Stimulated activated CD4-positive, alpha-beta T cell treated with anti-CD3 and anti-CD28 coated beads, Interleukin-2, amount 100 ng/mL, for 4 hours (primary cell): ENCODE results near the gene RRAS2.
"Not testable (repeated sequence)": the region's sequence is repeated elsewhere in the genome, so short reads cannot be mapped to it uniquely, and the experiment has no call there.

Experiments
- DNase-seq: peaks from one replicate; pipeline ENCODE4 v3.0.0-alpha.2; 2020; ENCODE audit warnings: low read depth

RRAS2 gene

GRCh38 chr11:14306481-14306880 lies 52.5 kb downstream of the RRAS2 start:
- DNase-seq, result no peak

GRCh38 chr11:14305649-14306048 lies 53.3 kb downstream of the RRAS2 start:
- DNase-seq, result no peak

GRCh38 chr11:14304601-14305000 lies 54.4 kb downstream of the RRAS2 start:
- DNase-seq, result no peak

GRCh38 chr11:14300661-14301304 lies 58.2 kb downstream of the RRAS2 start:
- peak; percentile 9 for DNase-seq

GRCh38 chr11:14299921-14300320 lies 59.1 kb downstream of the RRAS2 start:
- no peak for DNase-seq

- no peak for DNase-seq
Measured at GRCh38 chr11:14290422-14290821, 68.6 kb downstream of the RRAS2 start.

DNA sequence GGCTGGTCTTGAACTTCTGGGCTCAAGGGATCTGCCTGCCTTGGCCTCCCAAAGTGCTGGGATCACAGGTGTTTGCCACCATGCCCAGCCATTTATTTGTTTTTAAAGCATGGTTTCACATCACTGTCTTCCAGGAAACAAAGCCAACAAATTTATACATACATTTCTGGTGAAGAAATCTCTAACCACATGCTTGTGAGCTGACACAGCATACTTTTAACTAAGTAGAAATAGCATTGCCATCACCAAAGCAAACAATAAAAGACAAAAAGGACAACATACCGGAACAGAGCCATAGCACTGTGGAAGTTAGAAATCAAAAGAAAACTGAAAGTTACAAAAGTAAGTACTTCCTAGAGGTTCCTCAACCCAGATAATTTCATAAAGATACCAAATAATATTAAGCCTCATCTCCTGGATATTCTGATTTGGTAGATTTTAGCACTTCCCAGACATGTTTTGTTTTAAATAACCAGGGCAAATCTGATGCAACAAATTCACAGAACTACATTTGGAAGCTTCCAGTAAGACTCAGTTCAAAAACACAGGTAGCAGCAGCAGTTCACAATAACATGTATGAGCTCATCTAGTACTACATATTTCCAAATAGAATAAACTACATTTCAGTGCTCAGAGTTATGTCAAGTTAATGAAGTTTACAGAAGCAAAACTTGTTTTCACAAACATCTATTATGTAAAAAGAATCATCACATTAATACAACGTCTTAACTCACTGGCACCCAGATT lies 70.6 kb downstream of the RRAS2 start:
- no peak for DNase-seq

GRCh38 chr11:14278869-14279268 lies 80.1 kb downstream of the RRAS2 start:
- not testable (repeated sequence) for DNase-seq

DNA sequence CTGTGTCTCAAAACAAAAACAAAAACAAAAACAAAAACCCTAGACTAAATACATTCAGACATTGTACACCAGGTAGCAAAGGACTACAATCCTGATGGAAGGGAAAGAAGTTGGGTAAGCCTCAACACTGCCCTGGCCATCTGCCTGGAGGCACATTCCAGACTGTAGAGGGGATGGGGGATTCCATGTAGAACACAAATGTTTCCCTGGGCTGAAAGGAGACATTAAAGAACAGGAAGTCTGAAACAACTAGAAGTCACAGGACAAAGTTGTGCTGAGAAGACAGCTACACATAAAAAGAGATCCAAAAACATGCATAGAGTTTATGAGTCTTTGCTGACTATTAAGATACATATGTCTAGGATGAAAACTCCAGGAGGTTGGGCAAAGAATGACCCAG lies 83.9 kb downstream of the RRAS2 start:
- DNase-seq, result no peak

DNA sequence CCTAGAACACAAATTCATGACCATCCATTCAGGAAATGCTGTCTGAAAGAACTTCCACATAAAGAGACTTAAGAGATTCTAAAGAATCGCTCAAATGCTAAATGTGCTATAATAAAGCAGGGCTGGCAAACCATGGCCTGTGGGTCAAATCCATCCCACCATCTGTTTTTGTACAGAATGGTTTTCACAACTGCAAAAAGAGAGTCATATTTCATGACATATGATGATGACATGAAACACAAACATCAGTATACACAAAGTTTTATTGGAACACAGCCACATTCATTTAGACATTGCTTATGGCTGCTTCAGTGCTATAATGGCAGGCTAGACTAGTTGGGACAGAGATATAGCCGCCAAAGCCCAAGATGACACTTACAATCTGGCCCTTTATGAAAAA lies 85.1 kb downstream of the RRAS2 start:
- no peak for DNase-seq

DNA sequence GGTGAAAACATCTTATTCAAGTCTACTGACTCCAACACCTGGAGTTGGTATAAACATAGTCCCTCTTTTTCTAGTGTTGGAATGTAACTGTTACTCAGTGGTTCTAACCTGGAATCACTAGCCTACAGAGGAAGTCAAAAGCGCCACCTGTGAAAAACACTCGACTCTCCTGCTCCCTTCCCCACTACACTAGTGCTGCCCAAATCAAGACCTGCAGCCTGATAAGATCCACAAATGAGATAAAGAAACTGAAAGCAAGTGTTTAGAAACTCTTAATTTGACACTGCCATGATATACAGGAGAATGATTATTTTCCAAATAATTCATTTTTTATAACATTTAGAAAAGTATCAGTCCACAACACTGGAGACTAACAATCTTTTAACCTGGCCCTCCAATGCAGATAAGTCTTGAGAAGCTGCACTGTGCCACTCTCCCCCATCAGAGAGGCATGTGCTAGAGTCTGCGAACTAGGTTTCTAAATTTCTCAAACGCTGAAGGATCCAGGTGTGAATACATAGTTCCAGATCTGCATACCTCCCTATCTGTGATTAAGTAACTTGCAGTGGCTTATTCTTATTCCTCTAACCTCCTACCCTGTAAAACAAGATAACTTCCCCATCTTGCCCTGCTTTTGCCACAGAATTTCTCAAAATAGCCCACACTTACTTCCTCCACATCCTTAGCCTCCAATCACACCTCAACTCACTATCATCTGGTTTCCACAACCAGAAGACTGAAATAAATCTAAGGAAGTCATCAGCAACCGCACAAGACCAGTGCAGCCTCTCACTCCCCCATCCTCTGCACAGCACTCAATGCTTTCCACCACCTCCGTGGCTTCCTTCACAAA lies 88.1 kb downstream of the RRAS2 start:
- DNase-seq, result no peak

- DNase-seq, result no peak
Measured at GRCh38 chr11:14269692-14270573, 89.0 kb downstream of the RRAS2 start.

GRCh38 chr11:14267861-14268635 lies 90.9 kb downstream of the RRAS2 start:
- no peak for DNase-seq

- DNase-seq, result no peak
Measured at GRCh38 chr11:14266622-14267021, 92.4 kb downstream of the RRAS2 start.

GRCh38 chr11:14264966-14265365 lies 94.0 kb downstream of the RRAS2 start:
- DNase-seq, result no peak

- no peak for DNase-seq
Measured at GRCh38 chr11:14262271-14262846, 96.6 kb downstream of the RRAS2 start.

DNA sequence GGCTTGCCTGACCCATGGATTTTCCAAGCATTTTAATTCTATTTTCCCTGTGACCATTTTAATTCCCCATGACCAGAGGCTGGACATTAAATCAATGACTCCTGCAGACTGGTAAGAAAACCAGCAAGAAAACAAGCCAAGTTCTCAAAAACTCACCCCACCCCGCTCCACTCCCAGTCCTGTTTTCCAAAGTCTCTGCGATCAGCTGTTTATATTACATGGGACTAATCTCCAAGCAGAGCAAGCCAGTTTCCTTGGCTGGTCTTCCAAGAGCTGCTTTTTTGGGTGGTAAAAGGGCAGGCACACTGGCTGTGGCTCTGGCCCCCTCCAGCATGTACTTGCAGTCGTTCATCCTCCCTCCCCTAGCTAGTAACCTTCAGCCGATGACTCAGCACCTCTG lies 97.9 kb downstream of the RRAS2 start:
- no peak for DNase-seq

DNA sequence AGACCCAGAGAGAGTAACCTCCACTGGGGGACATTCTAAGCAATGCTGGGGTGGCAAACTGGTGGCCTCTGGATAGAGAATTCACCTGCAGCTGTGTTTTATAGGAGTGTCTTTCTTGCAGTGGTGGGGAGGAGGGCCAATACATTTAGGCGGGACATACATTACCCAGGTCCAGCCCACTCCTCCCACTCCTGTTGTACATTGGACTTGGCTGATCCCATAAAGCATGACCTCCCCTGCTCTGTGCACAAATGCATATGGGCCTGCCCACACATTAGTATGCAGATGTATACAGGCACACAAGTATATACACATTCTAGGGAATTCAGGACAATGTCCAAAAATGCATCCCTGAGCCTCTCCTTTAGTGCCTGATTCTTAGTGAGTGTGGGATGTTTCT lies 99.1 kb downstream of the RRAS2 start:
- DNase-seq, result no peak

DNA sequence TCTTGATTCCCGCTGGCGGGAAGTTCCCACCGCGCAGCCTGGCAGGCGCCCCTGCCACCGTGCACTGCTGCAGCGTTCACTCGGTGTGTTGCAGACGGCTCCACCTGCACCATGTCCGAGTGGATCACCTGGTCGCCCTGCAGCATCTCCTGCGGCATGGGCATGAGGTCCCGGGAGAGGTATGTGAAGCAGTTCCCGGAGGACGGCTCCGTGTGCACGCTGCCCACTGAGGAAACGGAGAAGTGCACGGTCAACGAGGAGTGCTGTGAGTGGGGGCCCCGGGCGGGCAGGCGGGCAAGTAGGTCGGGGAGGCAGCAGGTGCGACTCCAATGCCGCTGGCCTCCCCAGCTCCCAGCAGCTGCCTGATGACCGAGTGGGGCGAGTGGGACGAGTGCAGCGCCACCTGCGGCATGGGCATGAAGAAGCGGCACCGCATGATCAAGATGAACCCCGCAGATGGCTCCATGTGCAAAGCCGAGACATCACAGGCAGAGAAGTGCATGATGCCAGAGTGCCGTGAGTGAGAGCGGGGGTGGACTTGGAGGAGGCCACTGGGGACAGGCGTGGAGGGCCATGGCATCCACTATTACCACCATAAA lies 99.7 kb downstream of the RRAS2 start:
- DNase-seq, result no peak

DNA sequence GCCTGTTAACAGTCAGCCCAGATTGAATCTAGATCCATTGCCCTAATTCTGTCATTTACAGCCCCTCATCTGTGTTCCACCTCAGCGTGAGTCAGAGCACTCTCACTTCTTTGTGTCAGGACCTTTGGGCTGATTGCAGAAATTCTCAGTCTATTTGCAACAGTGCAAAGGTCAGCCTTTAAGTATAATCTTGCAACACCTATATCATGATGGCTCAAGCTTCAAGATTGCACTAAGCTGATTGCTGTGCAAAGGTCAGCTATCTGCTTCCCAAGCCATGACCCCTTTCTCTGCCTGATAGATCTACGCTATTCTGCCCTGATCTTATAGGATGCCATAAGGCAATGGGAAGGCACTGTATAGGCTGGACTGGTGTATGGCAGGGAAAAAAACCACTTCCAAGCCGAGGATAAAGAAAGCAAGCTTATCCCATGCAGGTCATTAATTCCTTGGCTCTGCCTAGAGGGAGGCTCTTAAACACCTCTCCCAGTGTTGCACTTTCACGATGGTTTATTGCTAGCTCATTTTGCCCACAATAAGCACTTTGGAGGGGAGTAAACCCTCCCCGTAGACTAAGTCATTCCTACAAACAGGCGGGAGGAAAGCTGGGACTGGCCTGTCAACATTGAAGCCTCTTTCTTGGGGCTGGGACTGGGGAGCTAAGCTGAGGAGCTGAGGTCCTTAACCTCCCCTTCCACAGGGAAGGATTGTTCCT lies 100.6 kb downstream of the RRAS2 start:
- no peak for DNase-seq
